ENCODE data around the gene TFF2.

TFF2 gene

GRCh38 chr21:42302794-42303193 lies 48.0 kb downstream of the TFF2 start:
- no peak for DNase-seq

- no peak for DNase-seq
These were observed 48.6 kb downstream of the TFF2 start for GRCh38 chr21:42302076-42302650.

- DNase-seq = no peak
These were observed 49.3 kb downstream of the TFF2 start for GRCh38 chr21:42301371-42302075.

DNA sequence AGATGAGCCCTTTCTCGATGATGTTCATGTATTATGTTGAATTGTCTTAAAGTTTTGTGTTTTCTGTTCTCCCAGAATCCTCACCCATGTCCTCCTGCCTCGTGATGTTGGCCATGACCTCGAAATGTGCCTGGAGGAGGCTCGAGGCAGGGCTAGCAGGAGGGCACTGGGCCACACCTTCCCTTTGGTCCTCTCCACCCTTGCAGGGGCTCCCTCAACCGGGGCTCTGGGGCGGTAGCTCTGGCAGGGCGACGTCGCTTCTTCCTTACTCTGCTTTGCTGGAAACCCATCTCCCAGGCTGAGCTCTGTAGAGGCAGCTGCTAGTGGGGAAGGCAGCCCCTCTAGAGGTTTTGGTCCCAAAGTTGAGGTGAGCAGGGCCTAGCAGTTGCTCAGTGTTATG lies 49.8 kb downstream of the TFF2 start:
- DNase-seq = no peak

- DNase-seq = no peak
These were observed 50.7 kb downstream of the TFF2 start for GRCh38 chr21:42300045-42300583.

DNA sequence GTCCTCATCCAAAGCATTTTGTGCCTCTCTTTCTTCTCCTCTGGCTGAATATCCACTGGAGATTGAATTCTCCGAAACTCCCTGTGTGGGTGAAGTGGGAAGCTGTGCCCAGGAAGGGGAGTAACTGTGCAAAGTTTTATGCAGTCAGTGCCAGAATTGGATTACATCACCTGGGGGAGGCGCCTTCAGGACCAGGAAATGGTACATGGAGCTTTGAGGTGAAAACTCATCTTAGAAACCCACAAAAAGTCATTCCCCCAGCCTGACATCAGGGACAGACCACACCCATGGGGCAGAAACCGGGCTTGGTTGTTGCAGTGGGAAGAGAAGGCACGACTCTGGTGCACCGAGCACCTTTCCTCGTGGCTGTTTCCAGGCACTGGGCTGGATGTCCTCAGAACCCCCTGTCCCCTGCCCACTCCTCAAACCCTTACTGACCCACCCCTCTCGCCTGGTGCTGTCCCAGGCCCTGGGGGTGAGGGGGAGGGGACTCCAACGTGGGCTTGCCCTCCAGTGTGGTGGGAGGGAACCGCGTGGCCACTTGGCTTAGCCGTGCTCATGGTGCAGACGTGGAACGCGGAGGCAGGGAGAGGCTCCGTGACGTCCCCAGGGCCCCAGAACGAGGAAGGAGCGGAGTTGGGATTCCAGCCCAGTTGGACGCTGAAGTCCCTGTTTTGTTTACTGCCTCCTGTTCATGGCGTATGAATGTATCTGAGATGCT lies 51.3 kb downstream of the TFF2 start:
- no peak for DNase-seq

- DNase-seq = no peak
These were observed 52.1 kb downstream of the TFF2 start for GRCh38 chr21:42298657-42299056.

DNA sequence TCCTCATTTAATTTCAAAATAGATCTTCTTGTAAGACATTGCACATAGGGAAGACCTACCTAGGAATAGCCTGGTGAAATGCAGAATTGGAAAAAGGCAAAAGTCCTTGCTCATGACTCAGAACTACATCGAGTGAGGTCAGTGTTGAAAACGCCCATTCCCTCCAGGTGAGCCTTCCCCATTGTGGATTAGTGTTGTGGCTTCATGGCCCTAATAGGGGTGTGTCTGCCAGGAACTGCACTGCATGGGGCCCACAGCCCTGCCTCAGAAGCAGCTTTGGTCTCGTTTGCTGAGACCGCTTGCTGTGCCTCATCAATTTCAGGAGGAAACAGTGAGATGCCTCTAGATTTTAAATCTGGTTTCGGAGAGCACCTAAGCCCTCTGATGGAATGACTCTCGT lies 52.6 kb downstream of the TFF2 start:
- DNase-seq = no peak

GRCh38 chr21:42297377-42297776 lies 53.4 kb downstream of the TFF2 start:
- no peak for DNase-seq

GRCh38 chr21:42296501-42296900 lies 54.3 kb downstream of the TFF2 start:
- no peak for DNase-seq

Measured in KG1 (cell line).